ENCODE measurements around the gene NMRAL1.

- TF ChIP-seq POLR2A (IDR thresholded peaks at IDR 0.05) = no peak
- TF ChIP-seq EP300 (IDR thresholded peaks at IDR 0.05) = no peak
Measured at GRCh38 chr16:4431023-4431422, 43.4 kb downstream of the NMRAL1 start.

Measured in upper lobe of left lung (tissue), 4 donors.